HG02943 (cell line): Measurements from ENCODE around the gene KLHL17.

Source experiments
- ATAC-seq: cut with Tn5 transposase; IDR thresholded peaks from one replicate; pipeline ENCODE4 v1.9.1; 2021; ENCODE audit warnings: mild to moderate bottlenecking, low read depth, moderate library complexity; ENCODE audit not compliant: unreplicated experiment

KLHL17 gene

GRCh38 chr1:960363-961131 is at the start of gene KLHL17:
Gene KLHL17, plus strand, starts transcription at chr1:960584. Its CDS starts 110 bp downstream, at chr1:960694.
- ATAC-seq, result no peak

DNA sequence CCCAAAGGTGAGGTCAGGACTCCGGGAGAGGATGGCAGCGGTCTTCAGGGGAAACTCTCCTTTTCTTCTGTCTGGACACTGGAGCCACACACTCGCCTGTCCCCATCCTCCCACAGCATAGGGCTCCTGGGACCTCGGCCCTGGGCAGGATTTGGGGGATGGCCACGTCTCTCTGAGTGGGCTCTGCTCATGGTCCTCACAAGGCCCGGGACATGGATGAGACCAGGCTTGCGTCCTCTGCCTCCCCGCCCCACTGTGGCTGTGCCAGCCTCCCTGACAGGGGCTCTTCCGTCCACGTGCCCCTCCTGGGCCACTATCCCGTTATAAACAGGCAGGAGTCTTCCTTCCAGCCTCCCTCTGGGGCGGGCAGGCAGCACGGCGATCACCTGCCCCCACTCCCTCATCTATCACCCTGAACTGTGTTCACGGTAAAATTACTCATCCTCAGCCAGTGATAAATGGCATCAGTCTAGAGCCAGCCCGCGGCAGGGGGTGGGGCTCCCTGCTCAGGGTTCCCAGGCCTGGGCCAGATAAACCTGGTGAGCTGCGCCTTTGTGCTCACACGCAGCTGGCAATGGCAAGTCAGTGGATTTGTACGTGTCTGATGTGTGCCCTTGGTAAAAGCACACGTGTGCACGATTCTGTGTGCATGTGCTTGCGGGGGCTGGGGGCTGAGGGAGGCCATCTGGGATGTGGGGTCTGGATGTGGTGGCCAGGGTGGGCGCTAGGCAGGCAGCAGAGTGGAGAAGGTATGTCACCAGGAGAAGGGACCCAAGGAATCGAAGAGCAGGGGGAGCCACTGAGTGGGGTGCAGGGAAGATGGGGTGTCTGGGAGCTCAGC is 49.3 kb upstream of the KLHL17 start:
- ATAC-seq, result no peak

- ATAC-seq, result no peak
Observed at GRCh38 chr1:911875-912739, 48.3 kb upstream of the KLHL17 start.

- no peak for ATAC-seq
Observed at GRCh38 chr1:912740-913301, 47.6 kb upstream of the KLHL17 start.

GRCh38 chr1:913491-914130 is 46.8 kb upstream of the KLHL17 start:
- no peak for ATAC-seq

- ATAC-seq, result no peak
Observed at GRCh38 chr1:914131-914890, 46.1 kb upstream of the KLHL17 start.

DNA sequence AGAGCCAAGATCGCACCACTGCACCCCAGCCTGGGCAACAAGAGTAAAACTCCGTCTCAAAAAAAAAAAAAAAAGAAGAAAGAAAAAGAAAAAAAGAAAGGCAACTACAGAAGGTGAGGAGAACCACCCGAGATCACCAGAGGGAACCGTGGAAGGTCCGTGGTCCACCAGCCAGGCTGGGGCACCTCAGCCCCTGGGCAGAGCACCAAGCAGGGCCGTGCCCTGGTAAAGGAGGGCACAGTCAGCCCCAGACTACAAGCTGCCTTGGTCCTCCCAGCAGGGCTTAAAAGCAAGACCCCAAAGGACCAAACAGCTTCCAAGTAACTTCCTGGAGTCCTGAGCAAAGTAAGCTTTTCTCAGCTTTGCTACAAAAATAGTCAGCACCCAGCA is 45.5 kb upstream of the KLHL17 start:
- ATAC-seq, result no peak

- no peak for ATAC-seq
Observed at GRCh38 chr1:915295-916172, 44.9 kb upstream of the KLHL17 start.

GRCh38 chr1:916173-917075 is 44.0 kb upstream of the KLHL17 start:
- no peak for ATAC-seq

DNA sequence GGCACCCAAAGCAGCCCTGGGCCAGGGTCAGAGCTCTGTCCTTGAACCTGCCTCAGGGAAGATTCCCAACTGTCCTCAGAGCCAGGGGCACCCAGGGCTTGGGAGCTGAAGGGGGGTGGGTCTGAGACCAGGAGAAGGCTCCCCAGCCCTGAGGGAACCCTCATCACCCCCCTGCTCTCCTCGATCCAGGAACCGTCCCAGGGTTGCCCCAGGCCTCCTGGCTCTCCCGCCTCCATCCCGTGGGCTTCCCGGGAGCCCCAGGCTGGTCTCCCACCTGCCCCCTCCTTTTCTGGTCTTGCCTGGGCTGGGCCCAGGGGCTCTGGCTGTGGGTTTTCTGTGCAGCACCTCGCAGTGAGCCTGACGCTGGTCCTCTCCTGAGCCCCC is 43.3 kb upstream of the KLHL17 start:
- ATAC-seq, result no peak

DNA sequence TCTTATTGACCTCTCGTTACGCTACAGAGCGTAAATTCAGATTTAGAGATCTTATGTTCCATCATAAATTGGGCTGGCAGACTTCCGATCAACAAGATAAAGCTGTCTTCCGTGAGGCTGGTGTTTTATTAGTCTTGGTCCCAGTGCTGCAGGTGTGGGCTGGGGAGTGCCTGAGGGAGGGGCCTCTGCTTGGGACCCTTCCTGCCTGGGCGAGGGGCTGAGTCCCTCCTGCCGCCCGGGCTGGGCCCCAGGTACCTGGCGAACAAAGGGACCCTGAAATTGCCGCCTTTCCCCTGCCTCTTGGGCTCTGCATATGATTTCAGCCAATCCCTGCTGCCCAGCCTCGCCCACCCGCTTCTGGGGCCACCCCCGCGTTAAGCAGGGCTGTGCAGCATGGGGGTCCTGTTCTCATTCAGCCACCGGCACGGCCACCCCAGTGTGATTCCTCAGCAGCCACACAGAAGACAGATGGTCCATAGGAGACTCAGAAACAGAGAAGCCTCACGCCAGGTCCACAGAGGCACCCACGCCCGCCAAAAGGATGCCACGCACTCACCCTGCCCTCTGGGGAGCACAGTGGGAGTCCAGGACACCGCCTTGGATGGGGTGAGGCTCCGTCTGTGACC is 42.8 kb upstream of the KLHL17 start:
- no peak for ATAC-seq

- no peak for ATAC-seq
Observed at GRCh38 chr1:918353-918752, 42.0 kb upstream of the KLHL17 start.

- ATAC-seq, result no peak
Observed at GRCh38 chr1:918843-919242, 41.5 kb upstream of the KLHL17 start.

GRCh38 chr1:919271-919872 is 41.0 kb upstream of the KLHL17 start:
- ATAC-seq, result no peak

DNA sequence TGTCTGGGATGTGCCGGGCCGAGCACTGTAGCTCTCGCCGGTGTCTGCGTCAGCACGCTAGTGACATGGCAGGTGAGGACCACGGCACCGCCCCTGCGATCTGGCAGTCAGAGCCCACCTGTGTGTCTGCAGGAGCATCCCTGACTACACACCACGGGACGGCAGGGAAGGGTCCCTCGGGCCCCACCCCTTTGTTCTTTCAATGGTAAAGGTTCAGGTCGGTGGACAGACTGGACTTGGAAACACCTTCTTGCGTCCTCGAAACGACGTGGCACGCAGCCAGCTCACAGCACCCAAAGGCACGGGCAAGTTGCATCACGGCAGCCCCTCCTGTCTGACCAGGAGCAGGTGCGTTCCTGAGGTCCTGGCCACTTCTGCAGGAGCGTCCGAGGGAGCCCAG is 40.4 kb upstream of the KLHL17 start:
- no peak for ATAC-seq

- no peak for ATAC-seq
Observed at GRCh38 chr1:920521-920920, 39.9 kb upstream of the KLHL17 start.
